Endothelial cell of umbilical vein (primary cell): ENCODE measurements around the gene LRFN2. TPM values are rescaled to one million over a fixed set of nuclear protein-coding genes. Genes with fewer than 3 reads are reported as not detected.

Experiments
- BruUV-seq: library from RNA; stranded (reverse); fragments of 400-500 nt; replicated peaks from 2 replicates; lab custom pipeline; 2021; lab: Mats Ljungman, UMichigan
- CTCF ChIA-PET: fragments of 300-600, 350-600 bp; sonication (Branson Sonifier 250); formaldehyde crosslinking; loops from one replicate; lab custom pipeline; 2021; ENCODE audit warnings: antibody characterized with exemption, inconsistent platforms; lab: Charles Lee
- POLR2A ChIA-PET: fragments of 300-600, 350-600 bp; sonication (Branson Sonifier 250); formaldehyde crosslinking; loops from one replicate; lab custom pipeline; 2021; ENCODE audit warnings: antibody characterized with exemption, inconsistent platforms; lab: Charles Lee
- DNase-seq: peaks from one replicate; pipeline ENCODE4 v3.0.0-alpha.2; 2011; ENCODE audit warnings: low read depth, low spot score
- FAIRE-seq: peaks from 2 replicates; lab custom pipeline; 2011; peaks lifted over from hg19 to GRCh38; lab: Jason Lieb, UNC
- H2AFZ ChIP-seq: 2 replicates; pipeline ENCODE4 v1.6.0; 2012; ENCODE audit warnings: low read depth, low read length, control low read depth, inconsistent platforms
- H3K27ac ChIP-seq: 2 replicates; pipeline ENCODE4 v1.5.1; 2011; ENCODE audit warnings: low read depth, mild to moderate bottlenecking, control low read depth, low read length, moderate library complexity; ENCODE audit not compliant: insufficient read depth
- H3K27me3 ChIP-seq, 2 experiments: 2 replicates each; pipeline versions ENCODE4 v1.6.0 to v1.6.1; 2011; ENCODE audit warnings: low read length in 2 of 2, mixed read lengths in 1 of 2; ENCODE audit not compliant: control insufficient read depth in 2 of 2, insufficient read depth in 2 of 2
- H3K36me3 ChIP-seq, 2 experiments: 2 replicates in 1 of 2; 3 replicates in 1 of 2; pipeline ENCODE4 v1.5.1; 2011; ENCODE audit warnings: low read length in 2 of 2, mild to moderate bottlenecking in 1 of 2, moderate library complexity in 1 of 2; ENCODE audit not compliant: control insufficient read depth in 2 of 2, insufficient read depth in 2 of 2; ENCODE audit errors: extremely low read depth in 1 of 2
- H3K4me1 ChIP-seq: 3 replicates; pipeline ENCODE4 v1.5.1; 2011; ENCODE audit warnings: mild to moderate bottlenecking, low read length; ENCODE audit not compliant: control insufficient read depth, insufficient read depth; ENCODE audit errors: extremely low read depth
- H3K4me2 ChIP-seq: 2 replicates; pipeline ENCODE4 v1.6.1; 2011; ENCODE audit warnings: low read length, control low read depth, mixed read lengths; ENCODE audit not compliant: insufficient read depth
- H3K4me3 ChIP-seq, 3 experiments: fragments of 200-600 bp in 1 of 3; sonication (generic), shearing (Covaris generic) in 1 of 3; replicated peaks in 1 of 3; 2 replicates each; pipeline ENCODE4 v1.5.1; 2011 to 2016; ENCODE audit warnings: control low read depth in 3 of 3, low read length in 3 of 3, mild to moderate bottlenecking in 2 of 3, inconsistent platforms in 1 of 3, low read depth in 1 of 3, moderate library complexity in 1 of 3; ENCODE audit not compliant: insufficient read depth in 1 of 3
- H3K79me2 ChIP-seq: 2 replicates; pipeline ENCODE4 v1.6.0; 2012; ENCODE audit warnings: low read length, inconsistent platforms; ENCODE audit not compliant: control insufficient read depth, insufficient read depth
- H3K9ac ChIP-seq: replicated peaks from 2 replicates; pipeline ENCODE3; 2011; ENCODE audit warnings: low read length, control low read depth; ENCODE audit not compliant: insufficient read depth; ENCODE audit errors: extremely low read depth
- H3K9me1 ChIP-seq: replicated peaks from 3 replicates; pipeline ENCODE4 v1.6.0; 2011; ENCODE audit warnings: mild to moderate bottlenecking, low read length; ENCODE audit not compliant: control insufficient read depth, insufficient read depth; ENCODE audit errors: extremely low read depth
- H3K9me3 ChIP-seq: replicated peaks from 2 replicates; pipeline ENCODE4 v1.5.1; 2012; ENCODE audit warnings: low read length, inconsistent platforms; ENCODE audit not compliant: control insufficient read depth, insufficient read depth
- H4K20me1 ChIP-seq: replicated peaks from 2 replicates; pipeline ENCODE3; 2011; ENCODE audit warnings: mild to moderate bottlenecking, low read length; ENCODE audit not compliant: control insufficient read depth, insufficient read depth; ENCODE audit errors: extremely low read depth
- CTCF ChIP-seq, 2 donors: IDR thresholded peaks; 1 replicate in 1 of 2; 2 replicates in 1 of 2; pipeline ENCODE4 v1.5.1; 2011; ENCODE audit warnings: low read length in 2 of 2, mild to moderate bottlenecking in 2 of 2, moderate library complexity in 2 of 2, control low read depth in 1 of 2, inconsistent platforms in 1 of 2, low read depth in 1 of 2; ENCODE audit not compliant: insufficient read depth in 1 of 2; ENCODE audit errors: extremely low read depth in 1 of 2
- EZH2 ChIP-seq: IDR thresholded peaks from 2 replicates; pipeline ENCODE4 v1.6.1; 2012; ENCODE audit warnings: borderline replicate concordance, low read depth, mild to moderate bottlenecking, moderate library complexity, low read length, inconsistent platforms; ENCODE audit not compliant: severe bottlenecking
- FOS ChIP-seq: IDR thresholded peaks from 2 replicates; pipeline ENCODE4 v1.6.1; 2011; ENCODE audit warnings: mild to moderate bottlenecking, low read length, moderate library complexity, borderline replicate concordance; ENCODE audit not compliant: insufficient read depth
- GATA2 ChIP-seq: IDR thresholded peaks from 2 replicates; pipeline ENCODE4 v1.7.0; 2011; ENCODE audit warnings: low read depth, mild to moderate bottlenecking, moderate library complexity, mixed read lengths, low read length; ENCODE audit not compliant: insufficient read length, insufficient read depth
- JUN ChIP-seq: IDR thresholded peaks from 2 replicates; pipeline ENCODE4 v1.6.1; 2011; ENCODE audit warnings: borderline replicate concordance, low read depth; ENCODE audit not compliant: insufficient read length, insufficient read depth
- MYC ChIP-seq: IDR thresholded peaks from one replicate; pipeline ENCODE4 v1.6.1; 2011; ENCODE audit warnings: mild to moderate bottlenecking, low read depth, low read length
- POLR2A ChIP-seq: IDR thresholded peaks from 2 replicates; pipeline ENCODE4 v1.6.1; 2012; ENCODE audit warnings: low read depth, mild to moderate bottlenecking, control low read depth, low read length
- POLR2AphosphoS5 ChIP-seq: IDR thresholded peaks from 2 replicates; pipeline ENCODE4 v1.6.1; 2012; ENCODE audit warnings: low read depth, mild to moderate bottlenecking, control low read depth, low read length, moderate library complexity; ENCODE audit not compliant: insufficient read depth
- dilution Hi-C: fragments of 300-500 bp; cut with MboI; formaldehyde crosslinking; loops from one replicate; pipeline ENCODE4 v1.15.0; 2019; ENCODE audit warnings: low sequenced_read_pairs; ENCODE audit not compliant: extremely low pct_ligation_motif_present
- intact Hi-C: fragments of 100-400 bp; cut with micrococcal nuclease; formaldehyde crosslinking; loops from one replicate; pipeline ENCODE4 v1.10.0; 2022
- polyA plus RNA-seq, 4 experiments: library from polyadenylated mRNA; depleted of rRNA in 3 of 4; stranded (reverse) in 3 of 4; unstranded in 1 of 4; fragments of >200 nt; gene quantifications; 2 replicates each; pipeline versions ENCODE4 v1.2.1 to v1.2.3, GENCODE V29; 2011 to 2012; ENCODE audit warnings: missing spikeins in 1 of 4
- total RNA-seq: library from RNA; stranded (reverse); gene quantifications from 2 replicates; pipeline ENCODE4 v1.2.3, GENCODE V29; 2021
- TF ChIP-seq, protein P1 (sequence below): IDR thresholded peaks from 2 replicates; pipeline ENCODE4 v1.6.1; 2011; ENCODE audit not compliant: insufficient read depth, insufficient read length

The LRFN2 gene
- total and polyA plus RNA-seq, 2 donors (not counting 3 experiments of a cell fraction or from before 2014, with no cell fraction given), result not detected

- Histone ChIP-seq H3K9me1 (no peaks in the 10 kb centered on the region), H3K36me3 (no peaks in the 10 kb centered on the region), H4K20me1 (no peaks in the 10 kb centered on the region), H3K27me3 (no peaks in the 10 kb centered on the region), H3K4me3 (no peak overlapping the region), H3K9me3 (no peaks in the 10 kb centered on the region), H2AFZ (no peak overlapping the region), H3K4me2 (no peak overlapping the region), H3K79me2 (no peaks in the 10 kb centered on the region), H3K27ac (no peak overlapping the region), H3K4me1 (no peaks in the 10 kb centered on the region), H3K9ac (no peak overlapping the region)
- CTCF ChIA-PET, result no interaction called here
- intact Hi-C loops (no loop called here), dilution Hi-C loops (no loop called here)
- no peak for TF ChIP-seq EZH2
- TF ChIP-seq GATA2, result no peak
- TF ChIP-seq JUN, result no peak
- TF ChIP-seq FOS, result no peak
- no peak for TF ChIP-seq CTCF (IDR thresholded peaks at IDR 0.05; ENCODE audit: extremely low read depth in 1 of 2, insufficient read depth in 1 of 2, low read depth in 1 of 2, low read length in 2 of 2)
- no peak for TF ChIP-seq POLR2AphosphoS5
- TF ChIP-seq, protein P1, sequence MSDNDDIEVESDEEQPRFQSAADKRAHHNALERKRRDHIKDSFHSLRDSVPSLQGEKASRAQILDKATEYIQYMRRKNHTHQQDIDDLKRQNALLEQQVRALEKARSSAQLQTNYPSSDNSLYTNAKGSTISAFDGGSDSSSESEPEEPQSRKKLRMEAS, result no peak
- TF ChIP-seq POLR2A, result no peak
- TF ChIP-seq MYC, result no peak
- DNase-seq, result no peak
- POLR2A ChIA-PET, result no interaction called here
- FAIRE-seq, result no peak
- BruUV-seq, result no TSS peak
Observed at GRCh38 chr6:40349123-40349900, 237.9 kb downstream of the LRFN2 start.
